HG03135 (cell line): Measurements from ENCODE around the gene WDR54.
"Not testable (repeated sequence)": the region's sequence is repeated elsewhere in the genome, so short reads cannot be mapped to it uniquely, and the experiment has no call there.

Source experiments
- ATAC-seq: cut with Tn5 transposase; IDR thresholded peaks from one replicate; pipeline ENCODE4 v1.9.1; 2021; ENCODE audit warnings: mild to moderate bottlenecking, moderate library complexity; ENCODE audit not compliant: unreplicated experiment

WDR54 gene

GRCh38 chr2:74401891-74402290, 19.6 kb upstream of the WDR54 start:
- no peak for ATAC-seq

GRCh38 chr2:74406035-74406434, 15.5 kb upstream of the WDR54 start:
- ATAC-seq: peak; percentile 60

GRCh38 chr2:74407682-74408081, 13.8 kb upstream of the WDR54 start:
- ATAC-seq: no peak

DNA sequence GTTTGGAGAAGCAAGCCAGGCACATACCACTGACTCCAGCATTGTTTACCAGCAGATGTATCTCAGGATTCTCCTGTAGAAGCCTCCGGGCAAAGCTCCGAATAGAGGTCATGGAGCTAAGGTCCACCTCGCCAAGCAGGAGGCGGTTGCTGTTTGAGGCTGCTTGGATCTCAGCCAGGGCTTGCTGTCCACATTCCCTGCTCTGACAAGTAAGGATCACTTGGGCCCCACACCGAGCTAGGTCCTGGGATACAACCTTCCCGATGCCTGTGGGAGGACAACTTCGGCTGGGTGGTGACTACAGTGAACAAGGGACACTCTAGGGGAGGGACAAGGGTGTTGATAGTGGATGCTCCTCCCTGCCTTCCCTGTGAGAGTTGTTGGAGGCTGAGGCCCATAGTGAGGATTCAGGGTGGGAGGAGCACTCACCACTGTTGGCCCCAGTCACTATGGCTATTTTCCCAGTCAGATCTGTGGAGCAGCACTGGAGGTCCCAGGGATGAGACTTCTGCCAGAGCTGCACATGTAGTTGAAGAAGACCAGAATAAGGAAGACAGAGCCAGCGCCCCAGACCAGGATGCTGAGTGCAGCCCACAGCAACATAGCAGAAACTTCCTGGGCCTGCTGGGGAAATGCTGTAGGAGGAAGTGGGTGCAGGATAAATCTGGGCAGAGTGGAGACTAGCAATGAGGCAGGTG, 8.4 kb upstream of the WDR54 start:
- no peak for ATAC-seq

DNA sequence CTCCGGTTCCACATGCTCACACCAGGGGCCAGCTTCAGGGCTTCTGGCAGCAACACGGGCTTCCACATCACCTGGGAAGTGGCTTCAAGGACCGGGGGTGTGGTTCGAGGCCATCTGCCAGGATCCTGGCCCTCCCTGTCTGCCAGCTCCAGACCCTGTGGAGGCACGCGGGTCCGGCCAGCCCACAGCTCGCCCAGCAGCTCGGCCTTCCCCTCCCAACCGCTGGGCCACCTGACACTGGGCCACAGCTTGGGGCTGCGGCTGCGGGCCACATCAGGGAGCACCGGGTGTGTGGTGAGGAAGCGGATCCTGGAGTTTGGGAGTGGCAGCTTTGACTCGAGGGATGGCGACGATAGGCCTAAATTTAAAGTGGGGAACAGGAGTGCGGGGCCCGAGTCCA, 7.1 kb upstream of the WDR54 start:
- ATAC-seq: no peak

DNA sequence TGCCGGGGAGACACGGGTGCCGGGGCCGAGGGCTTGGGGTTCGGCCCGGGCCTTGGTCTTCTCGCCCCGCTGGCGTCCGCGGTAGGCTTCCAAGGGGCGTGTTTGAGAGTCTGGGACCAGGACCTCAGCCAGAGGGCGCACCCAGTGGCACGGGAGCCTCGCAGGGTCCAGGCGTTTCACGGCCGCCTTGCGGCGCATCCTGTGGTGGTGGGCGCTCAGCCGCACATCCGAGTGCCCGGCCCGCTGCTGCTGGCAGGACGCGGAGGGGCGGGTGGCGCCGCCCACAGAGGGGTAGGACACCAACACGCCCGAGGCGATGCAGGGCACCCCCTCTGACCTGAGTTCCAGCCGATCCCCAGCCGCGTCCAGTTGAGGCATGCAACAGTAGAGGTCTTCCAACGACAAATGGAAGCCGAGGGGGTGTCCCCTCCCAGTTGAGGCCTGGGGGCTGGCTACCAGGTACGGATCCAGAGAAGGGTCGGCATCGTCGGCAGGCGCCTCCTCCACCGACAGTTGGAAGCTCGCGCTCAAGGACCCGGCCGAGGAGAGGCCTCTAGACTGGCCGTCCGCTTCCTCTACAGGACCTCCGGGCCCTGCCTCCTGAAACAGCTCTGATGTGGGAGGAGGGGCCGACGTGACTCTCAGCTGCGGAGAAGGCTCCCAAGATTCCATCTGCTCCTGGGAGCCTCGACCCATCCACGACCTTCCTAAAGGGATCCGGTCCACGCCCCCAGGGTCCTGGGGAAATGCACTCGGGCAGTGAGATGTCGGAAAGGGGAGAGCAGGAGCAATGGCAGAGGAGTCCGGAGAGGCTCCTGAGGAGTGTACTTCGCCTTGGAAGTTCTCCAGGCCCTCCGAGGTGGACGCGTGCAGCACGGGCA, 6.4 kb upstream of the WDR54 start:
- no peak for ATAC-seq

GRCh38 chr2:74415762-74416395, 5.7 kb upstream of the WDR54 start:
- ATAC-seq: no peak

DNA sequence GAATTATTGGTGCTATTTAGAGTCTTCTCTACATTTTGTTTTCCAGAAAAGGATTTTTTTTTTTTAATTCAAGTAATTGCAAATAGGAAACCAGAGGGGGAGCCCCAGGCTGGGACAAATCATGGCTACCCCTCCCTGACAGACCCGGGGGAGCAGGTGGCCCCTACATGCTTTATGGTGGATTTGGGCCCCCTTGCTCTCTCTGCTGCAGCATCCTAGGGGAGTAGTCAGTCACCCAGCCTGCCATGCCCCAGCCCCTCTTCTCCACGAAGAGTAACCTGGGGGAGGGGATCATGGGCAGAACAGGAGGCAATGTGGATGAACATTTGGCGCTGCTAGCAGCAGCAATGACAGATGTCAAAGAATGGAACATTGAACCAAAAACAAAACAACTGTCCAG, 4.8 kb upstream of the WDR54 start:
- ATAC-seq: no peak

- ATAC-seq: no peak
Measured at GRCh38 chr2:74417197-74417596, 4.3 kb upstream of the WDR54 start.

DNA sequence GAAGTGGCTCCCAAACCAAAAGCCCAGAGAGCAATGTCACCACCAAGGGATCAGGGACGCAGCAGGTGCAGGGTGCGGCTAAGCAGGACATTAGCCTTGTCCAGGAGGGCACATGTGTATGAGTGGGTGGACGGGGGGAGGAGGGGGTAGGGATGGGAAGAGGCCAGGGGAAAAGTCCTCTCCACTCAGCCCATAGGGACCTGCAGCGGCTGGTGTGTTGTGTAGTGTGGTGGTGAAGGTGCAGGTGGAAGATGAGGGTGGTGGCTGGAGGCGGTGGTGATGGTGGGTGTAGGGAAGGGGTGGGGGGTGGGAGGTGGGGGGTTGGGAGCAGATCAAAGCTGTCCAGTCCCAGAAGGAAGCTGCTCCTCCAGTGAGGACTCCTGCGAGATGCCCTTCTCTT, 3.8 kb upstream of the WDR54 start:
- ATAC-seq: no peak

GRCh38 chr2:74418312-74418711, 3.2 kb upstream of the WDR54 start:
- ATAC-seq: no peak

DNA sequence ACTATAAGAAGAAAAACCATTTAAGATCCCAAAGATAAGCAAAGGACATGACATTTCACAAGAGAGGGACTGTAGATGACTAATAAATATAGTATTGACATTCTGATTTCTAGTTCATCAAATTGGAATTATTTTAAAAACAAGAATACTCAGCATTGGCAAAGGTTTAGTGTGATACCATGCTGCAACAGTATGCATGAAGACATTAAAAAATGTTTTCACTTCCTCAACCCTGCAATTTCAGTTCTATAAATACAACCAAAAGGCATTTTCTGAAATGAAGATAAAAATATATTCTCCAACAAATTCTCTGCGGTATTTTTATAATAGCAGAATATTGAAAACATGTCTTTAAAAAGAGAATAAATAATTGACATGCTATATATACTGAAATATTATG, 2.2 kb upstream of the WDR54 start:
- no peak for ATAC-seq

DNA sequence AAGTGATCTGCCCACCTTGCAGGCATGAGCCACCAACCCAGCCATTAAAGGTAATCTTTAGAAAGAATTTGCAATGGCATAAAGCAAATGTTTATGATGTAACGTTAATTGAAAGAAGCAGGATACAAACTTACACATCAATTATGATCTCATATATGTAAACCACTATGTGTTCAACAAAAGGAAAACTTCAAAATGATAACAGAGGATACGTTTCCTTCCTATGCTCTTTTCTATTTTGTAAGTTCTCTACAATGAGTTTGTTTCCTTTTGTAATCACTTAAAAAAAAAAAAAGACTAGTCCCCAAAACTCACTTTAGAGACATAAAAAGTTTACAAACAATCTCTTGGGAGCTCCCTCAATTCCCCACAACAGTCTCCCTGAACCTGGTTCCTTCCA, 1.5 kb upstream of the WDR54 start:
- ATAC-seq: no peak

DNA sequence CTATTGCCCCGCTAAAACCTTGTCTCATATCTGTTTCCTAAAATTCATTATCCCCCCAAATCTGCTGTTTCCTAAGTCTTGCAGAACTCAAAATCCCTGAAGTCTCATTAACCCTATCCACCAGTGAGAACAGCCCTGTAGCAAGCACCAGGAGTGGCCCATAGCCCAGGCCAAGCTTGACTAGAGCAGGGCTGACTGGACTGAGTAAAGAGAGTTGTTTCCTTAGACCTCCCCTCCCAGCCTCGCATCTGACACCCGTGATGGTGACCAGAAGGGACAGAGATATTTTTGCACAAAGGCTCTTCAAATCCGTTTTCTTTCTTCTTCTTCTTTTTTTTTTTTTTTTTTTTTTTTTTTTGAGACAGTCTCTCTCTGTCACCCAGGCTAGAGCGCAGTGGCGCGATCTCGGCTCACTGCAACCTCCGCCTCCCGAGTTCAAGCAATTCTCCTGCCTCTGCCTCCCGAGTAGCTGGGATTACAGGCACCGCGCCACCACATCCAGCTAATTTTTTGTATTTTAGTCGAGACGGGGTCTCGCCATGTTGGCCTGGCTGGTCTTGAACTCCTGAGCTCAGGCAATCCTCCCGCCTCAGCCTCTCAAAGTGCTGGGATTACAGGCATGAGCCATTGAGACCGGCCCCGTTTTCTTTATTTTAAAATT, 957 bp upstream of the WDR54 start:
- ATAC-seq: not testable (repeated sequence)

- no peak for ATAC-seq
Measured at GRCh38 chr2:74423231-74424095, 1.9 kb downstream of the WDR54 start.

DNA sequence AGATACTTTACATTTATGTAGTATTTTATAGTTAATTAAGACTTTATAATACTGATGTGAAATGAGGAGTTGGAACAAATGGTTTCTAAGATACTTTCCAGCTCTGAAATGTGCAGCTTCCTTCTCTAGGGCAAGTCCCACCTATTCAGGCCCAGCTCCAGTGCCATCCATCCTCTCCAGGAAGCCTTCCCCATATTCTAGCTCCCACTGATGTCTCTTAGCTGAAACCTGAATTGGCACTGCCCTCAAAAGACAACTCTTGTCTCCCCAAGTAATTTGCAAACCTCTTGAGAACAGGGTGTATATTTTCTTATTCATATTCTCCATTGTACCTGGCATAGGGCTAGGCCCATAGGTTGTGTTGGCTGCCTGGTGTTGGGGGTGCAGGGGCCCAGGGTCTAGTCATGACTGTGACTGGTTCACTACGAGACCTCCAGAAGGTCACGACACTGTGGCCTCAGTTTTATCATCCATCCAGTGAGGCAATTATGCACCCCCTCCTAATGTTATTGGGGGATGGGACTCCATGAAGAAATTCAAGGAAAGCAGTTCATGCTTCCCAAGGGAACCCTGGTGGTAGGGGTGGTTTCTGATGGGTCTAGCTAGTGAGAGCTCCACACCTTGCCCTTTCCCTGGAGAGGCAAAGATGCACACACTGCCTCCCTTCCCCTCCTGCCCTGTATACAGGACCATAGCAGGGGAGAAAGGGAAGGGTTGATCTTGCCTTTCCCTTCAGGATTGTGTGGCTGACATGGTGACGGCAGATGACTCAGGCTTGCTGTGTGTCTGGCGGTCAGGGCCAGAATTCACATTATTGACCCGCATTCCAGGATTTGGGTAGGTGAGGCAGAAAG, 2.8 kb downstream of the WDR54 start:
- ATAC-seq: no peak

- no peak for ATAC-seq
Measured at GRCh38 chr2:74424995-74425406, 3.5 kb downstream of the WDR54 start.

- ATAC-seq: no peak
Measured at GRCh38 chr2:74425523-74425922, 4.0 kb downstream of the WDR54 start.

GRCh38 chr2:74426181-74426758, 4.7 kb downstream of the WDR54 start:
- ATAC-seq: no peak
